Aorta (tissue), 5 donors: Measurements from ENCODE around the gene KIN. TPM values are rescaled to one million over a fixed set of nuclear protein-coding genes. Genes with fewer than 3 reads are reported as not detected.
"Not testable (repeated sequence)": the region's sequence is repeated elsewhere in the genome, so short reads cannot be mapped to it uniquely, and the experiment has no call there.

Experiments used
- ATAC-seq: fragments of 200-7000 bp; cut with Tn5 transposase; one replicate; pipeline ENCODE4 v1.9.1; 2022; ENCODE audit warnings: moderate library complexity; ENCODE audit not compliant: low FRiP score
- DNase-seq, 2 donors: peaks; one replicate each; pipeline ENCODE4 v3.0.0-alpha.2; 2020
- H3K27ac ChIP-seq, 2 donors: one replicate each; pipeline ENCODE4 v1.5.1; 2013; ENCODE audit warnings: low read length in 2 of 2, mild to moderate bottlenecking in 2 of 2, moderate library complexity in 2 of 2, control low read depth in 1 of 2, inconsistent platforms in 1 of 2, low read depth in 1 of 2
- H3K27me3 ChIP-seq, 2 donors: one replicate each; pipeline ENCODE4 v1.6.1; 2013; ENCODE audit warnings: control low read depth in 1 of 2, low read length in 1 of 2, mild to moderate bottlenecking in 1 of 2, moderate library complexity in 1 of 2; ENCODE audit not compliant: insufficient read depth in 2 of 2, control insufficient read depth in 1 of 2
- H3K36me3 ChIP-seq, 2 donors: one replicate each; pipeline ENCODE4 v1.6.1; 2013; ENCODE audit warnings: control low read depth in 1 of 2, low read length in 1 of 2, mild to moderate bottlenecking in 1 of 2; ENCODE audit not compliant: insufficient read depth in 2 of 2, control insufficient read depth in 1 of 2
- H3K4me1 ChIP-seq, 2 donors: one replicate each; pipeline ENCODE4 v1.6.1; 2013; ENCODE audit warnings: low read length in 2 of 2, control low read depth in 1 of 2, mild to moderate bottlenecking in 1 of 2, moderate library complexity in 1 of 2; ENCODE audit not compliant: insufficient read depth in 2 of 2, control insufficient read depth in 1 of 2
- H3K4me3 ChIP-seq, 2 donors: one replicate each; pipeline ENCODE4 v1.5.1; 2013; ENCODE audit warnings: low read length in 2 of 2, control low read depth in 1 of 2, mild to moderate bottlenecking in 1 of 2
- H3K9me3 ChIP-seq: one replicate; pipeline ENCODE4 v1.6.1; 2013; ENCODE audit warnings: mild to moderate bottlenecking, low read length; ENCODE audit not compliant: control insufficient read depth
- WGBS, 2 donors: extraction: QIAGEN DNeasy Blood & Tissue Kit; methylation state at CpG; one replicate each; pipeline ENCODE4 v1.1.7; 2013; 5-methylcytosine and 5-hydroxymethylcytosine counted together
- intact Hi-C, 2 donors: fragments of 100-400 bp; cut with DNase I; formaldehyde crosslinking; loops; one replicate each; pipeline versions ENCODE4 v1.14.2 to v1.15.0; 2022
- polyA plus RNA-seq, 2 donors: library from polyadenylated mRNA; stranded (reverse); fragments of 200-250 nt; gene quantifications; one replicate each; pipeline ENCODE4 v1.2.3, GENCODE V29; 2013
- total RNA-seq, 2 donors: library from RNA; stranded (reverse); fragmentation: NEBNext Ultra II Directional; extraction: Animal tissue kit (Norgen Biotek cat#: 25700); gene quantifications; one replicate each; pipeline ENCODE4 v1.2.1, GENCODE V29; 2021
- donor health status: healthy with polysubstance abuse.
- donor health status: Bipolar disorder and iron deficiency.
- donor health status: DM: no; HTN: no; CAD: no.
- donor health status: DM: no; HTN: no; CAD: no.
- donor health status: DM: yes; HTN: yes; CAD: no.

KIN gene
- total and polyA plus RNA-seq, 4 donors: 2.3 to 13.4 (median 11.3) TPM

DNA sequence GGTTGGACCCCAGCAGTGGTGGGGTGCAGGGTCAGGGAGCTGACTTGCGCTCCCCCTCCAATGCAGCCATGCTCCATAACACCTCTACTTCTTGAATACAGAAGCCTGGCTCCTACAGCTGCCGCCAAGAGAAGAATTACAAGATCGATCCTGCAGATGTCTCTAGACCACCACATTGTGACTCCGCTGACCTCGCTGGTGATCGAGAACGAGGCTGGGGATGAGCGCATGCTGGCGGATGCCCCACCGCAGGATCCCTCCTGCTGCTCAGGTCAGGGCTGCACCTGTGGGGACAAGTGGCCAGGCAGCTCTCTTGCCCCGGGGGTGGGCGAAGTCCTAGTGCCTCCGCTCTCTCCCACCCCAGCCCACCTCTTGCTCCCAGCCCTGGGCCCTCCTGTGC, 53.0 kb downstream of the KIN start:
- Histone ChIP-seq H3K9me3 (no peaks in the 10 kb centered on the region), H3K4me3 (no peak overlapping the region), H3K27ac (no peak overlapping the region), H3K4me1 (no peaks in the 10 kb centered on the region), H3K36me3 (no peaks in the 10 kb centered on the region), H3K27me3 (no peaks in the 10 kb centered on the region)
- intact Hi-C loops: no loop called here
- WGBS, 2 donors: 89% methylated on average over 13 of the region's 13 CpGs
- DNase-seq: no peak
- ATAC-seq: no peak

DNA sequence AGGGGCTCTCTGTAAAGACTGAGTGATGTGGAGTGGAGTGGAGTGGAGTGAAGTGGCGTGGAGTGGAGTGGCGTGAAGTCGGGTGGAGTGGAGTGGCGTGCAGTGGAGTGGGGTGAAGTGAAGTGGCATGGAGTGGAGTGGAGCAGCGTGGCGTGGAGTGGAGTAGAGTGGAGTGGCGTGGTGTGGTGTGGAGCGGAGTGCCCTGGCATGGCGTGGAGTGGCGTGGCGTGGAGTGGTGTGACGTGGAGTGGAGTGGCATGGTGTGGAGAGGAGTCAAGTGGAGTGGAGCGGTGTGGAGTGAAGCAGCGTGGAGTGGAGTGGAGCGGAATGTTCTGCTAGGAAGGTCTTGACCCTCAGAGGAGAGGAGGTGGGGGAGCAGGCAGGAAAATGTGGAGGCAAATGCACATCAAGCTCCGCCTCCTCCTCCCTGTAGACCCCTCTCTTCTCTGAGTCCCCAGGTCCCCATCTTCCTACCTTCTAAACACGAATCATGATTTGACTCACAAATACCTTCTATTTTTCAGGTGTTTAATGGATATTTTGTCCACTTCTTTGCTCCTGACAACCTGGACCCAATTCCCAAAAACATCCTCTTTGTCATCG, 64.8 kb downstream of the KIN start:
- Histone ChIP-seq H3K4me1 (no peaks in the 10 kb centered on the region), H3K27ac (no peak overlapping the region), H3K9me3 (no peaks in the 10 kb centered on the region), H3K36me3 (no peaks in the 10 kb centered on the region), H3K27me3 (no peaks in the 10 kb centered on the region), H3K4me3 (no peak overlapping the region)
- intact Hi-C loops: no loop called here
- ATAC-seq: peak; percentile 19
- no peak for DNase-seq
- WGBS, 2 donors: 93% methylated on average over 17 to 18 of the region's 18 CpGs

DNA sequence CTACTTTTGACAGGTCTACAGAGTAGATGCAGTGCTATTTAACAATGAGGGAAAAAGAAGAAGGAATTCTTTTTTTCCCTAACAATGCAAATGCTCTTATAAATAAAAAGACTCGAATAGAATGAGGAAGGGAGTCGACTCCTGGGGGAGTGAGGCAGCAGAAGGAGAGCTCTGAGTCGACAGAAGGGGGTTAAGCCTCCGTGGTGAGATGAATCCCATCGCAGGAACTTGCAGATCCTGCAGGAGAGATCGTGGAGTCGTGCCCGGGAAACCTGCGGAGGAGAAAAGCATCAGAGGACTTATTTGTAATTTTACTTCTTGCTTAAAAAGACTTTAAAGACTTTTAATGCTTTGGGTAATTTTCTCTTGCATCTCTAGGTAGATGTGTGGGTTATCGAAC, 67.3 kb downstream of the KIN start:
- DNase-seq (no peak), ATAC-seq (no peak)
- Histone ChIP-seq H3K36me3 (no peaks in the 10 kb centered on the region), H3K9me3 (no peaks in the 10 kb centered on the region), H3K4me1 (no peaks in the 10 kb centered on the region), H3K4me3 (no peak overlapping the region), H3K27me3 (no peaks in the 10 kb centered on the region), H3K27ac (no peak overlapping the region)
- intact Hi-C loops: no loop called here
- WGBS, 2 donors: 75% methylated on average over 10 of the region's 10 CpGs

DNA sequence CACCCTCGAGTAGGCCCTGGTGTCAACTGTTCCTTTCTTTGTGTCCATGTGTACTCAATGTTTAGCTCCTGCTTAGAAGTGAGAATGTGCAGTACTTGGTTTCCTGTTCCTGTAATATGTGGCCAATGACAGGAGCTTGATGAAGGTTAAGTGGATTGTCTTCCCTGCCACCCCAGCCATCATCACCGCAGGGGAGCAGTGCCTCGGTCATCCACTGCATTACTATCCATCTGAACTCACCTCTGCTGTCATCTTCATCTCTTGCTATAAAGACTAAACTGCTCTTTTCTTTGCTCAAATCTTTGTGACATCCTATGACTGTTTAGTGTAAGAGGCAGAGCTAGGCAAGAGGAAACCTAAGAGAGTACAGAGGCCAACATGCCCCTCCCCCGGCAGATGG, 69.1 kb downstream of the KIN start:
- H3K4me3 ChIP-seq: no peak overlapping the region
- H3K36me3 ChIP-seq: no peaks in the 10 kb centered on the region
- no peaks in the 10 kb centered on the region for H3K9me3 ChIP-seq
- no peaks in the 10 kb centered on the region for H3K27me3 ChIP-seq
- no peak overlapping the region for H3K27ac ChIP-seq
- DNase-seq: no peak
- no peaks in the 10 kb centered on the region for H3K4me1 ChIP-seq
- 73 to 85% methylated on average over 4 of the region's 4 CpGs for WGBS, 2 donors
- intact Hi-C loops: no loop called here
- no peak for ATAC-seq

DNA sequence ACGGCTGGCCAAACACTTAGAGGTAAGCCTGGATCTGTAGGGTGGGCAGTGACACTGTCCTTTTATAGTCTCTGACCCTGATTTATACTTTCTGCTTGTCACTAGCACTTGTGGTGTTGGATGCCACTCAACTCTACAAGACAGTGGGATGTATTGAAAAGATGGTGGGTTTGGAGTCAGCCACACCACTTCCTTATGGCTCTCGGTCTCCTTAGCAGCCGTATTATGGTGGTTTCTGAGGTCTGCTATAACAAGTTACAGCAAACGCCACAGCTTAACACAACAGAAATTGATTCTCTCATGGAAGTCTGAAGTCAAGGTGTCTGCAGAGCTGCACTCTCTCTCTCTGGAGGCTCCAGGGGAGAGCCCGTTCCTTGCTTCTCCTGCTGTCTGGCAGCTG, 70.0 kb downstream of the KIN start:
- Histone ChIP-seq H3K27me3 (no peaks in the 10 kb centered on the region), H3K4me3 (no peak overlapping the region), H3K4me1 (no peaks in the 10 kb centered on the region), H3K27ac (no peak overlapping the region), H3K9me3 (no peaks in the 10 kb centered on the region), H3K36me3 (no peaks in the 10 kb centered on the region)
- intact Hi-C loops: no loop called here
- no peak for DNase-seq
- ATAC-seq: no peak
- WGBS, 2 donors: 89% methylated on average over 5 of the region's 5 CpGs

DNA sequence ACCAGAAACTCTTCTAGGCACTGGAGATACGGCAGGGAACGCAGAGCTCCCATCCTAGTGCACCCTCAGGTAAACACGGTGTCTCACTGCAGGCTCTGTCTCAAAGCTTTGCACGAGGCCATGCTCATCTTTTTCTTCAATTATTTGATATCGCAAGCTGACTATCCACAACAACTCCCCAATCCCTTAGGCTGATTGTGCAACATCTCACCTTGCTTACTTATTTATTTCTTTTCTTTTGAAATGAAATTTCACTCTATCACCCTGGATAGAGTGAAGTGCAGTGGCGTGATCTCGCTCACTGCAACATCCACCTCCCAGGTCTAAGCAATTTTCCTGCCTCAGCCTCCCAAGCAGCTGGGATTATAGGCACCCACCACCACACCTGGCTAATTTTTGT, 72.3 kb downstream of the KIN start:
- no peaks in the 10 kb centered on the region for H3K4me1 ChIP-seq
- WGBS, 2 donors: 85 to 91% methylated on average over 7 of the region's 7 CpGs
- ATAC-seq (no peak), DNase-seq (no peak)
- intact Hi-C loops: no loop called here
- peaks cover 2% of the 10 kb centered on the region for H3K9me3 ChIP-seq
- H3K4me3 ChIP-seq: no peak overlapping the region
- H3K27me3 ChIP-seq: no peaks in the 10 kb centered on the region
- H3K36me3 ChIP-seq: no peaks in the 10 kb centered on the region
- no peak overlapping the region for H3K27ac ChIP-seq

DNA sequence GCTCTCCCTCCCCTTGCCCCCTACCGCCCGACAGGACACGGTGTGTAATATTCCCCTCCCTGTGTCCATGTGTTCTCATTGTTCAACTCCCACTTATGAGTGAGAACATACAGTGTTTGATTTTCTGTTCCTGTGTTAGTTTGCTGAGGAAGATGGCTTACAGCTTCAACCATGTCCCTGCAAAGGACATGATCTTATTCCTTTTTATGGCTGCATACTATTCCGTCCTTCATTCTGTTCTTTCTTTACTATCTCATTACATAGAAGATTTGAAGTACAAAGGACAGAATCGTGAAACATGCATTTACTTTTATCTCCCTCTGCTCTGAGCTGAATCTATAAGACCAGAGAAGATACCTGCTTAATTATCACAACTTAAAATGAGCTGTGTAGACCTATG, 76.7 kb downstream of the KIN start:
- H3K4me1 ChIP-seq, DNase-seq, H3K27me3 ChIP-seq, H3K36me3 ChIP-seq, H3K9me3 ChIP-seq, H3K4me3 ChIP-seq, ATAC-seq, H3K27ac ChIP-seq, intact Hi-C loops: not testable (repeated sequence)
- WGBS, 2 donors: 78 to 87% methylated on average over 5 of the region's 5 CpGs

DNA sequence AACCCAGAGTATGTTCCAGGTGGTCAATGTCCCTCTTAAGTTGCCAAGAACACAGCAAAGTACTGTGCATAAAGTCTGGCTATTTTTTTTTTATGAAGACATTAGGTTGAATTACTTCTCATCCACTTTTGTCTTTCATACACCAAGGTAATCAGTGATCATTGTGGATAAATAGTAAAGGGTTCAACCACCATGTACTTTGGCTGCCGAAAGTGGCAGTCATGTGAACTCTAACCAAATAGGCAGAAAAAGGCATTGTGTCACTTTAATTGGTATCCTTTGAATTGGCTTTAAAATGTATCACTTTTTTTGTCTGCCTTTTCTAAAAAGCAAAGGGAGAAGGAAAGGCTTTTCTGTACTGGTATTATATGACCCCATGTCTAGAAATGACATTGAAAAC, 77.3 kb downstream of the KIN start:
- Histone ChIP-seq H3K4me1 (no peaks in the 10 kb centered on the region), H3K36me3 (no peaks in the 10 kb centered on the region), H3K4me3 (no peak overlapping the region), H3K27me3 (peaks cover 0 to 3% of the 10 kb centered on the region in 2 donors), H3K27ac (no peak overlapping the region), H3K9me3 (peaks cover 2% of the 10 kb centered on the region)
- intact Hi-C loops: no loop called here
- DNase-seq: no peak
- WGBS, 2 donors: 83 to 91% methylated on average over 1 of the region's 1 CpG
- no peak for ATAC-seq

DNA sequence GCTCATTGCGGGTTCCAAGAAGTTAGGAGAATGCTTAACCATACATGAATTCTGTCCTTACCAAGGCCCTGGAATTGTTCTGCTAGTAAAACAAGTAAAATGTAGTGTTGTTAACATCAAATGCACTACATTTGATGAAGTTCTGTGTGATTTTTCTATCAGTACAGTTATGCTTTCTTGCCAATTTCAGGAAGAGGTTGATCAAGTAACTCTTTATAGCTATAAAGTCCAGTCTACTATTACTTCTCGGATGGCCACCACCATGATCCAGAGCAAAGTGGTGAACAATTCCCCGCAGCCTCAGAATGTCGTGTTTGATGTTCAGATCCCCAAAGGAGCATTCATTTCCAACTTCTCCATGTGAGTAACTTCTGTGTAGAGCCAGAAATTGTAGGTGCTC, 79.0 kb downstream of the KIN start:
- Histone ChIP-seq H3K27me3 (peaks cover 0 to 3% of the 10 kb centered on the region in 2 donors), H3K36me3 (no peaks in the 10 kb centered on the region), H3K4me3 (no peak overlapping the region), H3K4me1 (no peaks in the 10 kb centered on the region), H3K9me3 (peaks cover 2% of the 10 kb centered on the region), H3K27ac (no peak overlapping the region)
- intact Hi-C loops: no loop called here
- no peak for DNase-seq
- no peak for ATAC-seq
- 91 to 94% methylated on average over 4 of the region's 4 CpGs for WGBS, 2 donors
